DOHH2 (cell line): ENCODE results near the gene PTGFR.

Experiments used
- H3F3A ChIP-seq: fragments of 200-600 bp; sonication (generic), shearing (Covaris generic); 2 replicates; pipeline ENCODE4 v1.6.0; 2016; ENCODE audit warnings: antibody characterized with exemption, mild to moderate bottlenecking; ENCODE audit not compliant: control insufficient read depth, insufficient read depth
- H3K27ac ChIP-seq: fragments of 200-600 bp; sonication (generic); 2 replicates; pipeline ENCODE4 v1.5.1; 2014; ENCODE audit warnings: low read depth, mild to moderate bottlenecking, low read length, moderate library complexity
- H3K27me3 ChIP-seq: fragments of 200-600 bp; sonication (generic); 2 replicates; pipeline ENCODE4 v1.6.1; 2014; ENCODE audit warnings: mild to moderate bottlenecking, low read length, mixed read lengths; ENCODE audit not compliant: control insufficient read depth
- H3K36me3 ChIP-seq: fragments of 200-600 bp; sonication (generic); 2 replicates; pipeline ENCODE4 v1.6.1; 2014; ENCODE audit warnings: mild to moderate bottlenecking, low read length, moderate library complexity, mixed read lengths; ENCODE audit not compliant: control insufficient read depth
- H3K4me1 ChIP-seq: fragments of 200-600 bp; sonication (generic); 2 replicates; pipeline ENCODE4 v1.6.1; 2014; ENCODE audit warnings: mild to moderate bottlenecking, low read length, mixed read lengths; ENCODE audit not compliant: control insufficient read depth
- H3K4me2 ChIP-seq: fragments of 200-600 bp; sonication (generic); 2 replicates; pipeline ENCODE4 v1.6.0; 2014; ENCODE audit warnings: mild to moderate bottlenecking, low read length, moderate library complexity
- H3K4me3 ChIP-seq: fragments of 200-600 bp; sonication (generic); 2 replicates; pipeline ENCODE4 v1.5.1; 2014; ENCODE audit warnings: mild to moderate bottlenecking, low read length, mixed read lengths
- H3K79me2 ChIP-seq: fragments of 200-600 bp; sonication (generic); 2 replicates; pipeline ENCODE4 v1.6.1; 2014; ENCODE audit warnings: mild to moderate bottlenecking, low read length, mixed read lengths; ENCODE audit not compliant: control insufficient read depth
- H3K9me2 ChIP-seq: fragments of 200-600 bp; sonication (generic); replicated peaks from 2 replicates; pipeline ENCODE4 v1.6.1; 2014; ENCODE audit warnings: mild to moderate bottlenecking, low read length, mixed read lengths; ENCODE audit not compliant: control insufficient read depth
- H3K9me3 ChIP-seq: fragments of 200-600 bp; sonication (generic); 2 replicates; pipeline ENCODE4 v1.6.1; 2014; ENCODE audit warnings: antibody characterized with exemption, low read length, mixed read lengths; ENCODE audit not compliant: control insufficient read depth, insufficient read depth
- H4K20me1 ChIP-seq: fragments of 200-600 bp; sonication (generic); 2 replicates; pipeline ENCODE4 v1.6.0; 2014; ENCODE audit warnings: low read depth, mild to moderate bottlenecking, antibody characterized with exemption, low read length, moderate library complexity; ENCODE audit not compliant: control insufficient read depth, insufficient read depth
- CTCF ChIP-seq: fragments of 200-600 bp; sonication (generic); IDR thresholded peaks from one replicate; pipeline ENCODE4 v1.5.1; 2014; ENCODE audit warnings: antibody characterized with exemption, mild to moderate bottlenecking, low read depth, low read length; ENCODE audit not compliant: poor library complexity, severe bottlenecking
- EZH2phosphoT487 ChIP-seq: fragments of 200-600 bp; sonication (generic); IDR thresholded peaks from 2 replicates; pipeline ENCODE4 v1.6.1; 2017; ENCODE audit warnings: borderline replicate concordance, mild to moderate bottlenecking, antibody characterized with exemption, low read length, moderate library complexity, mixed read lengths

Gene PTGFR

DNA sequence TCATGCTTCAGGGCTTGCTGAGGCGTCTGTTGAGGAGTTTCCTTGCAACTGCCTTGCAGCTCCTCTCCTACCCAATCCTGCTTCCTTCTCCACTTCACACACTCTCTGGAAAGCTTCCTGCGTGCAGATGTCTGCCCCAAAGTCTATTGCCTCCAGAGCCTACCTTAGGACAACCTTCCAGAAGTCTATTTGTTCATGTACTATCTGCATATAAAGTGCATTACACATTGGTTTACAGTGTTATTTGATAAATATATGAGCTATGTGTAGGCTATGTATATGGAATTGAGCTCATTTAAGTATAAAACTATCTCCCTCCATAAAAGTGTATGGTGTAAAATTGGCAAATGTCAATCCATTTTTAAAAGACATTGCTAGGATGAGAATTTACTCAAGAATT, 9.8 kb downstream of the PTGFR start:
- H3K4me3 ChIP-seq: no peak overlapping the region
- TF ChIP-seq CTCF (no peak), EZH2phosphoT487 (no peak)
- no peaks in the 10 kb centered on the region for H3K4me1 ChIP-seq
- H3K27me3 ChIP-seq: 0 out of 2 replicates have a peak, but pooled peaks cover 3% of the 10 kb centered on the region
- no peak overlapping the region for H3K4me2 ChIP-seq
- no peaks in the 10 kb centered on the region for H3K9me3 ChIP-seq
- H3K27ac ChIP-seq: no peak overlapping the region
- H3F3A ChIP-seq: no peaks in the 10 kb centered on the region
- H4K20me1 ChIP-seq: no peaks in the 10 kb centered on the region
- H3K9me2 ChIP-seq: no peaks in the 10 kb centered on the region
- H3K36me3 ChIP-seq: no peaks in the 10 kb centered on the region
- H3K79me2 ChIP-seq: no peaks in the 10 kb centered on the region

DNA sequence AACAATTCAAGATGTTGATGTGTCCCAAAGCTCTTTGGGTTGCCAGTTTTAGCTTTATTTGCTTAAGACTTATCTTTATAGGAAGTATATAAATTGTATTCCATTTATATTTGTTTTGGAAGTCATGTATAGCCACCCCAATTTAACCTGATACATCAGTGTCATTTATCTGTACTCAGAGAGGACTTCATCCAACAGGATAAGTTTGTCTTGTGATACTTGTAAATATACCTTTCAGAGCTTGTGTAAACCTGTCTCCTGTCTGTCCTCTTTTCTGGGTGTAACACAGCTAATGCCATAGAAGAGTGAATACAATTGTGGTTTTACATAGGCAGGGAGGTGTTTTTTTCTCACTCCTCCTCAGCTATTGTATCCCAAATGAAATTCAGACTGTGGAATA, 10.4 kb downstream of the PTGFR start:
- no peaks in the 10 kb centered on the region for H3F3A ChIP-seq
- H3K27me3 ChIP-seq: 0 out of 2 replicates have a peak, but pooled peaks cover 3% of the 10 kb centered on the region
- H3K9me3 ChIP-seq: no peaks in the 10 kb centered on the region
- no peak for TF ChIP-seq CTCF
- TF ChIP-seq EZH2phosphoT487: no peak
- H3K27ac ChIP-seq: no peak overlapping the region
- H3K4me3 ChIP-seq: no peak overlapping the region
- H3K4me2 ChIP-seq: no peak overlapping the region
- H4K20me1 ChIP-seq: no peaks in the 10 kb centered on the region
- no peaks in the 10 kb centered on the region for H3K9me2 ChIP-seq
- no peaks in the 10 kb centered on the region for H3K36me3 ChIP-seq
- no peaks in the 10 kb centered on the region for H3K79me2 ChIP-seq
- no peaks in the 10 kb centered on the region for H3K4me1 ChIP-seq

DNA sequence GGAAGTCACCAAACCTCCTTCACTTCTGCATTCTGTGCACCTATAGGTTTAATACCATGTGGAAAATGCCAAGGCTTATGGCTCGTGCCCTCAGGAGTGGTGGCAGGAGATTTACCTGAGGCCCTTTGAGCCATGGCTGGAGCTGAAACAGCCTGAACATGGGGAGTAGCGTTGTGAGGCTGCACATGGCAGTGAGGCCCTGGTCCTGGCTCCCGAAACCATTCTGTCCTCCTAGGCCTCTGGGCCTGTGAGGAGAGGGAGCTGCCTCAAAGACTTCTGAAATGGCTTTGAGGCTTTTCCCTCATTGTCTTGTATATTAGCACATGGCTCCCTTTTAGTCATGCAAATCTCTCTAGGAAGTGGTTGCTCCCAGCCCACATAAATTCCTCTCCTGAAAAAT, 20.6 kb downstream of the PTGFR start:
- TF ChIP-seq EZH2phosphoT487: no peak
- TF ChIP-seq CTCF: no peak
- no peaks in the 10 kb centered on the region for H3K79me2 ChIP-seq
- no peaks in the 10 kb centered on the region for H3K36me3 ChIP-seq
- no peak overlapping the region for H3K4me3 ChIP-seq
- no peak overlapping the region for H3K27ac ChIP-seq
- no peaks in the 10 kb centered on the region for H3K4me1 ChIP-seq
- H3K4me2 ChIP-seq: no peak overlapping the region
- H3K9me2 ChIP-seq: no peaks in the 10 kb centered on the region
- H3K9me3 ChIP-seq: peaks cover 6% of the 10 kb centered on the region; the same call in 1 of the 2 replicates
- no peaks in the 10 kb centered on the region for H4K20me1 ChIP-seq
- H3F3A ChIP-seq: no peaks in the 10 kb centered on the region
- no peaks in the 10 kb centered on the region for H3K27me3 ChIP-seq

- Histone ChIP-seq H3K27me3 (no peaks in the 10 kb centered on the region), H4K20me1 (no peaks in the 10 kb centered on the region), H3K9me3 (no peaks in the 10 kb centered on the region), H3K27ac (no peak overlapping the region), H3F3A (no peaks in the 10 kb centered on the region), H3K4me1 (no peaks in the 10 kb centered on the region), H3K4me2 (no peak overlapping the region), H3K9me2 (no peaks in the 10 kb centered on the region), H3K79me2 (no peaks in the 10 kb centered on the region), H3K36me3 (no peaks in the 10 kb centered on the region), H3K4me3 (no peak overlapping the region)
- TF ChIP-seq CTCF: no peak
- TF ChIP-seq EZH2phosphoT487: no peak
These were observed 25.9 kb downstream of the PTGFR start for GRCh38 chr1:78516716-78517115.
